Measurements from ENCODE around the gene CATSPERE. TPM values are rescaled to one million over a fixed set of nuclear protein-coding genes. Genes with fewer than 3 reads are reported as not detected.
A peak's percentile ranks its signal among the peaks of the same experiment; 100 is the strongest.

The CATSPERE gene
- total RNA-seq, 1 donor from 2014 or later, result 0.86 TPM

DNA sequence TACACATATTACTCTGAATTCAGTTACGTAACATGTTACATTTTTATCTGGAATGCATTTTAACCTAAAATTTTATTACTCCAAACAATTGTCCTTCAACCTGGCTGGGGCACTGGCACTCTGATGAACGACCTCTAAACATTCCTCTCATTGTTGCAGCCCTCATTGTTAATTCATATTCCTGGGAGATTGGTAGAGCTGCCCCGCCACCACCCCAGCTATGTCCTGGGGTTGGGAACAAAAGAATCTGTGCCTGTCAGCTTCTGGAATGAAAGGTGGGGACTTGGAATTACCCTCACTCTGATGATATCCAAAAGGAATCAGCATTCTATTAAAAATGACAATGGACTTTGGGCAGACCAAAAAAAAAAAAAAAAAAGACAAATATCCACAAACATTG is 153.8 kb downstream of the CATSPERE start:
- Histone ChIP-seq H2AFZ (replicated peaks) (no peak overlapping the region), H3K79me2 (ENCODE audit: low read depth) (no peaks in the 10 kb centered on the region), H3K27me3 (no peaks in the 10 kb centered on the region), H4K20me1 (ENCODE audit: low read depth) (no peaks in the 10 kb centered on the region), H3F3A (ENCODE audit: low read depth) (no peaks in the 10 kb centered on the region), H3K4me1 (peaks cover 7% of the 10 kb centered on the region), H3K4me3 (no peak overlapping the region), H3K9ac (no peak overlapping the region), H3K4me2 (no peak overlapping the region), H3K9me3 (ENCODE audit: low read depth) (no peaks in the 10 kb centered on the region), H3K36me3 (no peaks in the 10 kb centered on the region), H3K27ac (no peak overlapping the region)
- DNase-seq (ENCODE audit: low spot score), result peak; percentile 17
- Mint-ChIP-seq H3K9me3 (peaks cover 4% of the 10 kb centered on the region), H3K36me3 (peaks cover 1% of the 10 kb centered on the region), H3K27me3 (ENCODE audit: insufficient read depth, low read depth) (peaks cover 2% of the 10 kb centered on the region), H3K27ac (no peak overlapping the region), H3K4me3 (no peak overlapping the region), H3K4me1 (peaks cover 16% of the 10 kb centered on the region)
- TF ChIP-seq, protein P1, sequence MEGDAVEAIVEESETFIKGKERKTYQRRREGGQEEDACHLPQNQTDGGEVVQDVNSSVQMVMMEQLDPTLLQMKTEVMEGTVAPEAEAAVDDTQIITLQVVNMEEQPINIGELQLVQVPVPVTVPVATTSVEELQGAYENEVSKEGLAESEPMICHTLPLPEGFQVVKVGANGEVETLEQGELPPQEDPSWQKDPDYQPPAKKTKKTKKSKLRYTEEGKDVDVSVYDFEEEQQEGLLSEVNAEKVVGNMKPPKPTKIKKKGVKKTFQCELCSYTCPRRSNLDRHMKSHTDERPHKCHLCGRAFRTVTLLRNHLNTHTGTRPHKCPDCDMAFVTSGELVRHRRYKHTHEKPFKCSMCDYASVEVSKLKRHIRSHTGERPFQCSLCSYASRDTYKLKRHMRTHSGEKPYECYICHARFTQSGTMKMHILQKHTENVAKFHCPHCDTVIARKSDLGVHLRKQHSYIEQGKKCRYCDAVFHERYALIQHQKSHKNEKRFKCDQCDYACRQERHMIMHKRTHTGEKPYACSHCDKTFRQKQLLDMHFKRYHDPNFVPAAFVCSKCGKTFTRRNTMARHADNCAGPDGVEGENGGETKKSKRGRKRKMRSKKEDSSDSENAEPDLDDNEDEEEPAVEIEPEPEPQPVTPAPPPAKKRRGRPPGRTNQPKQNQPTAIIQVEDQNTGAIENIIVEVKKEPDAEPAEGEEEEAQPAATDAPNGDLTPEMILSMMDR (IDR thresholded peaks at IDR 0.05), result no peak
- TF ChIP-seq EZH2 (IDR thresholded peaks at IDR 0.05), result no peak
- no peak for TF ChIP-seq EZH2phosphoT487 (IDR thresholded peaks at IDR 0.05)

DNA sequence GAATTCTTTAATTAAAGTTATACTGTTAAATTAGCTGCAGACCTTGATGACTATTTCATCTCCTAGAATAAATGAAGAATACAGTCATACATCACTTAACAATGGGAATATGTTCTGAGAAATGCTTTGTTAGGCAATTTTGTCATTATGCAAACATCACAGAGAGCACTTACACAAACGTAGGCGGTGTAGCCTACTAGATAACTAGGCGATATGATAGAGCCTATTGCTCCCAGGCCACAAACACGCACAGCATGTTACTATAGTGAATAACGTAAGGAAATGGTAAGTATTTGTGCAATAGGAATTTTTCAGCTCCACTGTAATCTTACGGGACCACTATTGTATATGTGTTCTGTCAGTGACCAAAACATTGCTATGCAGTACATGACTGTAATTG is 154.2 kb downstream of the CATSPERE start:
- Histone ChIP-seq H3K4me3 (no peak overlapping the region), H3K27ac (no peak overlapping the region), H3K4me1 (peaks cover 7% of the 10 kb centered on the region), H3K4me2 (no peak overlapping the region), H3K79me2 (ENCODE audit: low read depth) (no peaks in the 10 kb centered on the region), H3K27me3 (no peaks in the 10 kb centered on the region), H2AFZ (replicated peaks) (no peak overlapping the region), H3K9me3 (ENCODE audit: low read depth) (no peaks in the 10 kb centered on the region), H4K20me1 (ENCODE audit: low read depth) (no peaks in the 10 kb centered on the region), H3K9ac (no peak overlapping the region), H3K36me3 (no peaks in the 10 kb centered on the region), H3F3A (ENCODE audit: low read depth) (no peaks in the 10 kb centered on the region)
- H3K4me3 Mint-ChIP-seq, result no peak overlapping the region
- peaks cover 16% of the 10 kb centered on the region for H3K4me1 Mint-ChIP-seq
- H3K27ac Mint-ChIP-seq, result no peak overlapping the region
- peaks cover 1% of the 10 kb centered on the region for H3K36me3 Mint-ChIP-seq
- TF ChIP-seq, protein P1 (IDR thresholded peaks at IDR 0.05), result no peak
- TF ChIP-seq EZH2 (IDR thresholded peaks at IDR 0.05) (no peak), EZH2phosphoT487 (IDR thresholded peaks at IDR 0.05) (no peak)
- DNase-seq (ENCODE audit: low spot score), result no peak
- peaks cover 4% of the 10 kb centered on the region for H3K9me3 Mint-ChIP-seq
- H3K27me3 Mint-ChIP-seq (ENCODE audit: insufficient read depth, low read depth), result peaks cover 2% of the 10 kb centered on the region

GRCh38 chr1:244626709-244627108 is 165.6 kb downstream of the CATSPERE start:
- H2AFZ ChIP-seq (replicated peaks), result no peak overlapping the region
- H4K20me1 ChIP-seq (ENCODE audit: low read depth), result no peaks in the 10 kb centered on the region
- no peak for DNase-seq (ENCODE audit: low spot score)
- no peak overlapping the region for H3K27ac ChIP-seq
- H3K9me3 ChIP-seq (ENCODE audit: low read depth), result no peaks in the 10 kb centered on the region
- no peak overlapping the region for H3K4me2 ChIP-seq
- no peaks in the 10 kb centered on the region for H3K79me2 ChIP-seq (ENCODE audit: low read depth)
- no peak overlapping the region for H3K4me3 Mint-ChIP-seq
- no peaks in the 10 kb centered on the region for H3K4me1 Mint-ChIP-seq
- H3K27ac Mint-ChIP-seq, result no peak overlapping the region
- no peaks in the 10 kb centered on the region for H3K27me3 ChIP-seq
- no peak overlapping the region for H3K9ac ChIP-seq
- H3F3A ChIP-seq (ENCODE audit: low read depth), result no peaks in the 10 kb centered on the region
- H3K9me3 Mint-ChIP-seq, result peaks cover 13% of the 10 kb centered on the region
- peaks cover 4% of the 10 kb centered on the region for H3K27me3 Mint-ChIP-seq (ENCODE audit: insufficient read depth, low read depth)
- H3K36me3 Mint-ChIP-seq, result peaks cover 2% of the 10 kb centered on the region
- no peaks in the 10 kb centered on the region for H3K4me1 ChIP-seq
- TF ChIP-seq EZH2phosphoT487 (IDR thresholded peaks at IDR 0.05), result no peak
- no peak for TF ChIP-seq EZH2 (IDR thresholded peaks at IDR 0.05)
- TF ChIP-seq, protein P1 (IDR thresholded peaks at IDR 0.05), result no peak
- H3K36me3 ChIP-seq, result no peaks in the 10 kb centered on the region
- no peak overlapping the region for H3K4me3 ChIP-seq

All from neural progenitor cell (in vitro differentiated cells).